ENCODE data around the gene QRICH2.
"Not testable (repeated sequence)": the region's sequence is repeated elsewhere in the genome, so short reads cannot be mapped to it uniquely, and the experiment has no call there.

The QRICH2 gene

GRCh38 chr17:76235883-76236282, 72.2 kb downstream of the QRICH2 start:
- no peak for DNase-seq (ENCODE audit: extremely low read depth, insufficient read length)
- Histone ChIP-seq H3K36me3 (ENCODE audit: control insufficient read depth, insufficient read depth, low read length) (no peaks in the 10 kb centered on the region), H3K4me3 (replicated peaks; ENCODE audit: low read depth, low read length) (no peak overlapping the region), H3K27me3 (replicated peaks; ENCODE audit: control insufficient read depth, insufficient read depth, low read length) (no peaks in the 10 kb centered on the region)
- TF ChIP-seq, protein P1, sequence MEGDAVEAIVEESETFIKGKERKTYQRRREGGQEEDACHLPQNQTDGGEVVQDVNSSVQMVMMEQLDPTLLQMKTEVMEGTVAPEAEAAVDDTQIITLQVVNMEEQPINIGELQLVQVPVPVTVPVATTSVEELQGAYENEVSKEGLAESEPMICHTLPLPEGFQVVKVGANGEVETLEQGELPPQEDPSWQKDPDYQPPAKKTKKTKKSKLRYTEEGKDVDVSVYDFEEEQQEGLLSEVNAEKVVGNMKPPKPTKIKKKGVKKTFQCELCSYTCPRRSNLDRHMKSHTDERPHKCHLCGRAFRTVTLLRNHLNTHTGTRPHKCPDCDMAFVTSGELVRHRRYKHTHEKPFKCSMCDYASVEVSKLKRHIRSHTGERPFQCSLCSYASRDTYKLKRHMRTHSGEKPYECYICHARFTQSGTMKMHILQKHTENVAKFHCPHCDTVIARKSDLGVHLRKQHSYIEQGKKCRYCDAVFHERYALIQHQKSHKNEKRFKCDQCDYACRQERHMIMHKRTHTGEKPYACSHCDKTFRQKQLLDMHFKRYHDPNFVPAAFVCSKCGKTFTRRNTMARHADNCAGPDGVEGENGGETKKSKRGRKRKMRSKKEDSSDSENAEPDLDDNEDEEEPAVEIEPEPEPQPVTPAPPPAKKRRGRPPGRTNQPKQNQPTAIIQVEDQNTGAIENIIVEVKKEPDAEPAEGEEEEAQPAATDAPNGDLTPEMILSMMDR (IDR thresholded peaks at IDR 0.05; ENCODE audit: insufficient read depth, low read length, poor library complexity, severe bottlenecking) = no peak

GRCh38 chr17:76234354-76234679, 73.8 kb downstream of the QRICH2 start:
- Histone ChIP-seq H3K36me3 (ENCODE audit: control insufficient read depth, insufficient read depth, low read length) (no peaks in the 10 kb centered on the region), H3K27me3 (replicated peaks; ENCODE audit: control insufficient read depth, insufficient read depth, low read length) (no peaks in the 10 kb centered on the region), H3K4me3 (replicated peaks; ENCODE audit: low read depth, low read length) (peak overlapping the region; percentile 17)
- TF ChIP-seq, protein P1 (IDR thresholded peaks at IDR 0.05; ENCODE audit: insufficient read depth, low read length, poor library complexity, severe bottlenecking) = no peak
- no peak for DNase-seq (ENCODE audit: extremely low read depth, insufficient read length)

DNA sequence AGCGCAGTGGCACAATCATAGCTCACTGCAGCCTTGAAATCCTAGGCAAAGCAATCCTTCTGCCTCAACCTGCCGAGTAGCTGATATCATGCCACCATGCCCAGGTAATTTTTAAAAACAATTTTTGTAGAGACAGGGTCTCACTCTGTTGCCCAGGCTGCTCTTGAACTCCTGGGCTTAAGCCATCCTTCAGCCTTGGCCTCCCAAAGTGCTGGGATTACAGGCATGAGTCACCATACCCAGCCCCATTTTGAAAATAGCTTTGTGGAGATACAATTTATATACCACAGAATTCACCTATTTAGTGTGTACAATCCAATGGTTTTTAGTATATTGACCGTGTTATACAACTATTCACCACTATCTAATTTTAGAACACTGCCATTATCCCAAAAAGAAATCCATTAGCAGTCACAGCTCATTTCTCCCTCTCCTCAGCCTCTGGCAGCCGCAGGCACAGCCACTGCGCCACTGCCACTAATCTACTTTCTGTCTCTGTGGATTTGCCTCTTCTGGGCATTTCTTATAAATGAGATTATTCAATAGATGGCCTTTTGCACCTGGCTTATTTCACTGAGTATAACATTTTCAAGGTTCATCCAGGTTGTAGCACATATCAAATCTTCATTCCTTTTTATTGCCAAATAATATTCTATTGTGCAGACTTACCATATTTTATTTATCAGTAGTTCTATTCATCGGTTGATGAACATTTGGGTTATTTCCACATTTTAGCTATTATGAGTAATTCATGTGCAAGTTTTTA, 74.3 kb downstream of the QRICH2 start:
- no peak for DNase-seq (ENCODE audit: extremely low read depth, insufficient read length)
- H3K4me3 ChIP-seq (replicated peaks; ENCODE audit: low read depth, low read length) = no peak overlapping the region
- TF ChIP-seq, protein P1 (IDR thresholded peaks at IDR 0.05; ENCODE audit: insufficient read depth, low read length, poor library complexity, severe bottlenecking) = no peak
- no peaks in the 10 kb centered on the region for H3K27me3 ChIP-seq (replicated peaks; ENCODE audit: control insufficient read depth, insufficient read depth, low read length)
- H3K36me3 ChIP-seq (ENCODE audit: control insufficient read depth, insufficient read depth, low read length) = no peaks in the 10 kb centered on the region

DNA sequence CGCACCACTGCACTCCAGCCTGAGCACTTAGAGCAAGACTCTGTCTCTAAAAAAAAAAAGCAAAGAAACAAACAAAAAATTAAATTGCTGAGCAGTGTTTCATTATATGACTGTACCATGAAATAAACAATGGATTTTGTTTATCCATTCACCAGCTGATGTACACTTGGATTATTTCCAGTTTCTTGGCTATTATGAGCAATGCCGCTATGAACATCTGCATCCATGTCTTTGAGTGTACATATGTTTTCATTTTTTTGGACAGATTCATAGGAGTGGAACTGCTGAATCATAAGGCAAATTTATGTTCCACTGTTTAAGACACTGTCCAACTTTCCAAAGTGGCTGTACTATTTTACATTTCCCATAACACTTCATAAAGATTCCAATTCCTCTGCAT, 75.7 kb downstream of the QRICH2 start:
- DNase-seq (ENCODE audit: extremely low read depth, insufficient read length) = no peak
- TF ChIP-seq, protein P1 (IDR thresholded peaks at IDR 0.05; ENCODE audit: insufficient read depth, low read length, poor library complexity, severe bottlenecking) = no peak
- Histone ChIP-seq H3K27me3 (replicated peaks; ENCODE audit: control insufficient read depth, insufficient read depth, low read length) (no peaks in the 10 kb centered on the region), H3K36me3 (ENCODE audit: control insufficient read depth, insufficient read depth, low read length) (no peaks in the 10 kb centered on the region), H3K4me3 (replicated peaks; ENCODE audit: low read depth, low read length) (no peak overlapping the region)

- not testable (repeated sequence) for H3K4me3 ChIP-seq (replicated peaks; ENCODE audit: low read depth, low read length); H3K27me3 ChIP-seq (replicated peaks; ENCODE audit: control insufficient read depth, insufficient read depth, low read length); H3K36me3 ChIP-seq (ENCODE audit: control insufficient read depth, insufficient read depth, low read length); DNase-seq (ENCODE audit: extremely low read depth, insufficient read length)
Observed at GRCh38 chr17:76226749-76227148, 81.3 kb downstream of the QRICH2 start.

GRCh38 chr17:76225373-76226086, 82.5 kb downstream of the QRICH2 start:
- H3K36me3 ChIP-seq (ENCODE audit: control insufficient read depth, insufficient read depth, low read length); DNase-seq (ENCODE audit: extremely low read depth, insufficient read length); H3K4me3 ChIP-seq (replicated peaks; ENCODE audit: low read depth, low read length): not testable (repeated sequence)

More at GRCh38 chr17:76225373-76226086, 82.5 kb downstream of the QRICH2 start:
- not testable (repeated sequence) for H3K27me3 ChIP-seq (replicated peaks; ENCODE audit: control insufficient read depth, insufficient read depth, low read length)

Measured in GM06990 (cell line).